HepG2 (cell line): ENCODE data around the gene ITGA2. TPM values are rescaled to one million over a fixed set of nuclear protein-coding genes. Genes with fewer than 3 reads are reported as not detected.

Experiments
- ATAC-seq: fragments of 200-7000 bp; cut with Tn5 transposase; 3 replicates; pipeline ENCODE4 v1.9.1; 2020; ENCODE audit warnings: mild to moderate bottlenecking, moderate library complexity
- BruUV-seq: library from RNA; stranded (reverse); fragments of 400-500 nt; replicated peaks from 2 replicates; lab custom pipeline; 2021; lab: Mats Ljungman, UMichigan
- CTCF ChIA-PET: fragments of 300-600 bp; formaldehyde crosslinking; extraction: SDS; loops from one replicate; lab custom pipeline; 2021; ENCODE audit warnings: low total read pairs, inconsistent platforms, low intra/inter-chr PET ratio; lab: Yijun Ruan, JAX
- POLR2A ChIA-PET: fragments of 350-600 bp; sonication (Branson Sonifier 250); formaldehyde crosslinking; loops from one replicate; lab custom pipeline; 2020; ENCODE audit warnings: antibody characterized with exemption, inconsistent platforms; lab: Yijun Ruan, JAX
- DNase-seq: peaks from one replicate; pipeline ENCODE4 v3.0.0-alpha.2; 2015; ENCODE audit warnings: low spot score
- FAIRE-seq: peaks from 3 replicates; lab custom pipeline; 2011; peaks lifted over from hg19 to GRCh38; lab: Jason Lieb, UNC
- H2AFZ ChIP-seq: one replicate; pipeline ENCODE4 v1.6.1; 2011; ENCODE audit warnings: low read length, inconsistent platforms
- H3K27ac ChIP-seq: fragments of 300-600 bp; 3 replicates; pipeline ENCODE4 v1.8.0; 2011; ENCODE audit warnings: mixed run types, mild to moderate bottlenecking, mixed read lengths, low read length, inconsistent platforms; ENCODE audit not compliant: insufficient read depth; ENCODE audit errors: extremely low read length
- H3K27me3 ChIP-seq, 2 experiments: fragments of 200-600 bp in 1 of 2; 2 replicates in 1 of 2; 3 replicates in 1 of 2; pipeline versions ENCODE4 v1.6.0 to v1.8.0; 2011; ENCODE audit warnings: low read length in 2 of 2, mild to moderate bottlenecking in 2 of 2, moderate library complexity in 2 of 2, inconsistent platforms in 1 of 2; ENCODE audit not compliant: insufficient read depth in 2 of 2, control insufficient read depth in 1 of 2
- H3K36me3 ChIP-seq, 2 experiments: fragments of 200-600 bp in 1 of 2; replicated peaks in 1 of 2; 2 replicates in 1 of 2; 3 replicates in 1 of 2; pipeline versions ENCODE4 v1.5.1 to v1.8.0; 2011; ENCODE audit warnings: low read length in 2 of 2, inconsistent platforms in 1 of 2; ENCODE audit not compliant: insufficient read depth in 2 of 2, control insufficient read depth in 1 of 2
- H3K4me1 ChIP-seq: 2 replicates; pipeline ENCODE4 v1.5.1; 2012; ENCODE audit warnings: low read length, inconsistent platforms; ENCODE audit not compliant: insufficient read depth
- H3K4me2 ChIP-seq: 2 replicates; pipeline ENCODE4 v1.6.0; 2011; ENCODE audit warnings: low read depth, low read length, inconsistent platforms
- H3K4me3 ChIP-seq, 3 experiments: fragments of 200-600 bp in 1 of 3; sonication (generic), shearing (Covaris generic) in 1 of 3; replicated peaks in 1 of 3; 2 replicates each; pipeline ENCODE4 v1.5.1; 2011 to 2016; ENCODE audit warnings: low read length in 3 of 3, inconsistent platforms in 2 of 3, low read depth in 2 of 3, mild to moderate bottlenecking in 2 of 3, control low read depth in 1 of 3, mixed read lengths in 1 of 3; ENCODE audit not compliant: insufficient read depth in 1 of 3
- H3K79me2 ChIP-seq: one replicate; pipeline ENCODE4 v1.6.1; 2011; ENCODE audit warnings: low read length, inconsistent platforms; ENCODE audit not compliant: insufficient read depth
- H3K9ac ChIP-seq: 2 replicates; pipeline ENCODE4 v1.6.0; 2011; ENCODE audit warnings: mild to moderate bottlenecking, low read depth, low read length, inconsistent platforms; ENCODE audit not compliant: insufficient read depth
- H3K9me3 ChIP-seq: 2 replicates; pipeline ENCODE4 v1.5.1; 2012; ENCODE audit warnings: mild to moderate bottlenecking, low read length
- H4K20me1 ChIP-seq: 2 replicates; pipeline ENCODE4 v1.6.0; 2011; ENCODE audit warnings: inconsistent platforms, mild to moderate bottlenecking, low read length, moderate library complexity; ENCODE audit not compliant: insufficient read depth
- MAFF ChIP-seq: IDR thresholded peaks from 2 replicates; pipeline ENCODE4 v1.6.1; 2011; ENCODE audit warnings: low read depth, low read length, improper control_type of control experiment
- MAFK ChIP-seq, 2 experiments: IDR thresholded peaks in 1 of 2; conservative IDR thresholded peaks in 1 of 2; 2 replicates each; pipeline ENCODE4 v1.6.1; 2011; ENCODE audit warnings: improper control_type of control experiment in 2 of 2, low read length in 2 of 2
- MIER3 ChIP-seq: IDR thresholded peaks from 2 replicates; pipeline ENCODE4 v1.6.1; 2016; ENCODE audit warnings: missing compliant biosample characterization, borderline replicate concordance
- MLXIP ChIP-seq: sonication (generic); formaldehyde crosslinking; IDR thresholded peaks from 2 replicates; pipeline ENCODE4 v1.9.0; 2021; ENCODE audit warnings: missing genetic modification reagents, borderline replicate concordance
- REST ChIP-seq, 2 experiments: IDR thresholded peaks; 2 replicates each; pipeline ENCODE4 v1.6.1; 2011 to 2012; ENCODE audit warnings: low read length in 2 of 2, borderline replicate concordance in 1 of 2, low read depth in 1 of 2, mild to moderate bottlenecking in 1 of 2, moderate library complexity in 1 of 2
- ZBTB2 ChIP-seq: sonication (generic); formaldehyde crosslinking; IDR thresholded peaks from 2 replicates; pipeline ENCODE4 v1.8.0; 2022; ENCODE audit warnings: low read depth, missing genetic modification reagents
- ZBTB26 ChIP-seq: IDR thresholded peaks from 2 replicates; pipeline ENCODE4 v1.6.1; 2016; ENCODE audit warnings: missing compliant biosample characterization, missing genetic modification reagents, borderline replicate concordance
- ZFP41 ChIP-seq: sonication (generic); formaldehyde crosslinking; IDR thresholded peaks from 2 replicates; pipeline ENCODE4 v1.4.0; 2020; ENCODE audit warnings: mild to moderate bottlenecking, missing genetic modification reagents, borderline replicate concordance
- WGBS: methylation state at CpG from one replicate; pipeline ENCODE4 v1.1.6; 2017; ENCODE audit warnings: low lambda C conversion rate; 5-methylcytosine and 5-hydroxymethylcytosine counted together
- in situ Hi-C: cut with HindIII; loops from 2 replicates; pipeline ENCODE4 v1.10.0; 2017; ENCODE audit warnings: low pct_unique_long_range_greater_than_20kb; ENCODE audit not compliant: extremely low pct_ligation_motif_present
- intact Hi-C: fragments of 100-400 bp; cut with micrococcal nuclease; formaldehyde crosslinking; loops from one replicate; pipeline ENCODE4 v1.10.0; 2022; ENCODE audit not compliant: unreplicated experiment
- polyA plus RNA-seq, 8 experiments: library from polyadenylated mRNA; depleted of rRNA in 3 of 8; stranded (reverse) in 7 of 8; unstranded in 1 of 8; fragments of >200 nt; fragmentation: Illumina TruSeq in 4 of 8; extraction: Trizol in 4 of 8; gene quantifications; 2 replicates each; pipeline versions ENCODE4 v1.2.1 to v1.2.3, GENCODE V29; 2011 to 2016; ENCODE audit warnings: low read depth in 4 of 8, missing spikeins in 1 of 8, mixed read lengths in 1 of 8; ENCODE audit not compliant: insufficient read depth in 1 of 8
- total RNA-seq, 5 experiments: library from RNA; depleted of rRNA; stranded (reverse); fragments of >200 nt; fragmentation: Illumina TruSeq; extraction: Trizol; gene quantifications; 2 replicates each; pipeline ENCODE4 v1.2.3, GENCODE V29; 2016; ENCODE audit warnings: low read depth in 1 of 5

ITGA2 gene
- total and polyA plus RNA-seq, 2 of the 13 experiments (the other 11 are each of a cell fraction or from before 2014, with no cell fraction given), result 15.8 to 58.3 TPM

- TF ChIP-seq ZBTB26 (CRISPR knock-in tag), result no peak
- TF ChIP-seq ZFP41 (CRISPR knock-in tag), result no peak
- TF ChIP-seq REST (IDR thresholded peaks at IDR 0.05; ENCODE audit: borderline replicate concordance in 1 of 2, low read depth in 1 of 2, low read length in 2 of 2), result no peak
Observed at GRCh38 chr5:52945040-52945439, 44.1 kb upstream of the ITGA2 start (continued).

GRCh38 chr5:52947208-52947607, 41.9 kb upstream of the ITGA2 start:
- Histone ChIP-seq H3K36me3 (no peaks in the 10 kb centered on the region; a peak in 2 of 5 replicates), H3K27me3 (no peaks in the 10 kb centered on the region), H3K9ac (no peak overlapping the region), H3K27ac (no peak overlapping the region), H2AFZ (no peak overlapping the region), H3K9me3 (no peaks in the 10 kb centered on the region), H3K4me1 (peaks cover 9% of the 10 kb centered on the region), H3K79me2 (no peaks in the 10 kb centered on the region), H4K20me1 (no peaks in the 10 kb centered on the region), H3K4me3 (no peak overlapping the region), H3K4me2 (no peak overlapping the region)
- TF ChIP-seq MAFK (conservative IDR thresholded peaks at IDR 0.05 in 1 of 2, IDR thresholded peaks at IDR 0.05 in 1 of 2; ENCODE audit: low read length in 2 of 2), result peak in 1 of 2 experiments; percentile 32; a peak in 1 of 4 replicates
- TF ChIP-seq MLXIP (CRISPR knock-in tag), result no peak
- no peak for TF ChIP-seq ZBTB2 (CRISPR knock-in tag)
- no peak for TF ChIP-seq MIER3 (CRISPR knock-in tag)
- TF ChIP-seq MAFF, result 0 out of 2 replicates have a peak, but pooled peaks have one; percentile 5
- WGBS, result 85% methylated on average over 4 of the region's 4 CpGs
- intact Hi-C loops, result no loop called here
- DNase-seq (no peak), ATAC-seq (no peak), FAIRE-seq (no peak)
- no TSS peak for BruUV-seq
- in situ Hi-C loops, result loop anchor here (5.0 kb wide), 2 partner anchors 40 to 150 kb away; partner anchors contain the start of gene ITGA2
- CTCF ChIA-PET, result interaction anchor here (2.3 to 2.7 kb wide), 2 partner anchors 89 to 148 kb away, joined by 15 to 19 read pairs; no protein-coding TSS in a partner anchor
- POLR2A ChIA-PET, result no interaction called here
